ENCODE measurements around the gene CAPN9.
"Not testable (repeated sequence)": the region's sequence is repeated elsewhere in the genome, so short reads cannot be mapped to it uniquely, and the experiment has no call there.

The CAPN9 gene

GRCh38 chr1:230824919-230825721, 77.9 kb downstream of the CAPN9 start:
- DNase-seq (ENCODE audit: low spot score), result no peak

DNA sequence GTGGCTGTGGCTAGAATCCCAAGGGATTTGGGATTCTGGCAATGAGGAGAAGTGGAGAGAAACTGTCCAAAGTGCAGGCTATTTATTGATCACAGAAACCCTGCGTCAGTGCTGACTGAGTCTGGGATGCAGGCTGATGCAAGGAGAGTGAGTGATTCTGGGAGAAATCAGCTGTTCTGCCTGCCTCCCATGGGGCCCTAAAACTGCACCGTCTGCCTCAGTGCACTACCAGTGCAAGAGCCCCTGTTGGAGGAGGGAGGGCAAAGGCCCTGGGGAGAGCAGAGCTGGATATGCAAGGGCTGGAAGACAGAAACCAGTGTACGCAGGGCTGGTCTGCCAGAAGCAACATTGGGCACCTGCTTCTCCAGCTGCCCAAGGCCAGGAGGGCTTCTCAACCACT, 78.6 kb downstream of the CAPN9 start:
- no peak for DNase-seq (ENCODE audit: low spot score)

- no peak for DNase-seq (ENCODE audit: low spot score)
Measured at GRCh38 chr1:230826166-230826875, 79.1 kb downstream of the CAPN9 start.

DNA sequence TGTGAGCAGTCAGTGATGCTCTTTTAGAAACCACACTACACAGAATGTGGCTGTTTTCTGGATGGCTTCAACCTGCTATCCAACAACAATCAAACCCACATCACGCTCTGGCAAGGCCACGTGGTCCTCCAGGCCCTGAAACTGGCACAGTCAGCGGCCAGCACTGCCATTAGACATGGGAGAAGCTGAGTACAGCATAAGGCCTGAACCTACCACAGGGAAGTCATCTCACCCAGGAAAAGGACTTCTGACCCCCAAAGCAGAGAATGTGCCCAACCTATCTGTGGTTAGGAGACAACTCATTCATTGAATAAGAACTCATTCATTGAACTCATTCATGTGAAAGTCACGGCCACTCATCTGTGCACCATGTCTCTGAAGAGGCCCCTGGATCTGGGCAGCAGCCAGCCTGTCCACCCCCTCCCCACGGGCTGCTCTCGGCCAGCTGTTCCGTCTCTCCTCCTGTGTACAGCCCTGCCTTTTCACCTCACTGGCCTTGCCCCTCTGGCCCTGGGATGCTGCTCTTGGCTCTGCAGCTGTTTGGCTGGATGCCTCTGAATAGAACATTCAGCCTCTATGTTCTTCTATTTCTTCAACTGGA, 80.0 kb downstream of the CAPN9 start:
- DNase-seq (ENCODE audit: low spot score), result no peak

- DNase-seq (ENCODE audit: low spot score), result no peak
Measured at GRCh38 chr1:230827801-230828200, 80.6 kb downstream of the CAPN9 start.

DNA sequence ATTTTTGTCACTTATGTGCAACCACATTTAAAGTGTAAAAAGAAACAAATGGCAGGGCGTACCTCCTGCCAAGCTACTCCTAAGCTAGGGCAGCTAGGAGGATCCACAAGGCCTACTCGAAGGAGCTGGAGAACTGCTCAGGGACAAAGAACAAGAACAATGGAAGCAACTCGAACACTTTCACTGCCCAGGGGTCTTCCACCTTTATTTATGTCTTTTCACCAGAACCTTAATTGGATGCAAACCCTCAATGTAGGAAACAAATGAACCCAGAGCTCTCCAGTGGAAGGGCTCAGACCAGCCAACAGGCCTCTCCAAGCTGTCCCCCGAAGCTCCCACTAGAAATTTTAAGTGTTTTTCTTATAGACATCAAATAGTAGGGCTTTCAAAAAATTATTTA, 81.2 kb downstream of the CAPN9 start:
- no peak for DNase-seq (ENCODE audit: low spot score)

DNA sequence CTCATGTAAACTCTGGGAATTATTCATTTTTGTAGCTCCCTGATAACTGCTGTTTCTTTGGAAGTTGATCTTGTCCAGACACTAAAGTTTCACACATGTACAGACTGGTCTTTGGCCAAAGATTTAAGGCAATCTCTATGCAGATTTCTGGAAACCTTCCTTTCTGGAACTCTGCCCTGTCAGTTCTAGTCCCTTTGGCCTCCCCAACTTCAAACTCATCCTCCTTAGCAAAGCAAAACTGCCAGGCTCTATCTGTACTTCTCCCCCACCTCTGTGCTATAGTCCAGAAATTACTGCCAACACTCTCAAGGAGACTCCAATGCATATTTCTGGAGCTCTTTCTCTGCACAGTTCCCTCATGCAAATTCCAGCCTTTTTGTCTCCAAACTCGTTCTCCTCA, 84.6 kb downstream of the CAPN9 start:
- no peak for DNase-seq (ENCODE audit: low spot score)

- DNase-seq (ENCODE audit: low spot score), result no peak
Measured at GRCh38 chr1:230832476-230832875, 85.3 kb downstream of the CAPN9 start.

- no peak for DNase-seq (ENCODE audit: low spot score)
Measured at GRCh38 chr1:230833511-230833910, 86.3 kb downstream of the CAPN9 start.

- no peak for DNase-seq (ENCODE audit: low spot score)
Measured at GRCh38 chr1:230834292-230834691, 87.1 kb downstream of the CAPN9 start.

DNA sequence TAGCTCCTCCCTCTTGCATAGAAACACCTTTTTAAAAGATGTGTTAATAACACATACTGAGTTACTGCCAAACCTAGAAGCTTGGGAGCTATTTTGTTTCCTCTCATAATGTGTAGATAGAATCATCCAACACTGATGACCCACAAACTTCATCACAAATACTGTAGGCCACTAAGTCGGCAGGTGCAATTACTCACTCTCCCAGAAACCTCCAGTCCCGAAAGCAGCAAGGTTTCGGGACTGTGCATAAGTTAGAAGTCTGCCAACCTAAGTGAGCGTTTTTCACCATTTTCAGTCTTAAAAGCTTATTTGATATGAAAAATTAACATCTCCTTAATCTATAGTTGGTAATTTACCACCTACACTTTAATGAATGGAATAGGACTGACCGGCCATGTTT, 89.2 kb downstream of the CAPN9 start:
- no peak for DNase-seq (ENCODE audit: low spot score)

DNA sequence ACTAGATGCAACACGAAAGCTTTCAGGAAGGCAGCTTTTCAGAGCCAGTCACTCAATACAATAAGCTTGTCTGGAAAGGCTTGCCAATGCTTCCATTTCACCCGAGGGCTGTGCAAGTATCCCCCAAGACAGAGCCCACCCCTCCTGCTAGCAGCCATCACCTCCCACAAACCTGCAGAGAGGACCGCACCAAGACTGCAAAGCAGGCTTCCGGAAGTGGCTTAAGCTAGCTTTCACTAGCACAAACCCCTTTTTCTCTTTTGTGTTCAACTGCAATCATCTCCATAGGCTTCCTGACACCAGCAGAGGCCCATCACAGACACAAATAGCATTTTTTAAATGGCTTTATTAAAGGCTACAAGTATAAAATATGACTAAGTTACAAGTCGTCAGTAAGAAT, 89.6 kb downstream of the CAPN9 start:
- no peak for DNase-seq (ENCODE audit: low spot score)

- no peak for DNase-seq (ENCODE audit: low spot score)
Measured at GRCh38 chr1:230839173-230839572, 92.0 kb downstream of the CAPN9 start.

- no peak for DNase-seq (ENCODE audit: low spot score)
Measured at GRCh38 chr1:230842801-230843200, 95.6 kb downstream of the CAPN9 start.

GRCh38 chr1:230843503-230844309, 96.5 kb downstream of the CAPN9 start:
- no peak for DNase-seq (ENCODE audit: low spot score)

DNA sequence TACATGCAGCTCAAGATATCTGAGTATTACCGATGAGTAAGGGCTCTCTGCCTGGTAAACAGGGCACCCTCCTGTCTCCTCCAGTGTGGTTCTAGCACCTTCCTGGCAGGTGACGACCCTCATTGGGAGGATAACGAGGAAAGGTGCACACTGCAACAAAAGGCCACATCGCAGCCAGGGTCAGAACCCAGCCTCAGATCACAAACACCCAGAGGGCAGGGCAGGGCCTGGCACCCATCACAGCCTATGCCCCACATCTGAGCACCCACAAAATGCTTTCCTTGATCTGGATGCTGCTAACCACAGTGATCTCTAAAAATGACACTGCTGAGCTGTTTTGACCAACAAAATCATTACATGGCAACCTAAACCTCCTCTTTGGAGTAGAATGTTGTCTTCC, 97.4 kb downstream of the CAPN9 start:
- DNase-seq (ENCODE audit: low spot score), result no peak

DNA sequence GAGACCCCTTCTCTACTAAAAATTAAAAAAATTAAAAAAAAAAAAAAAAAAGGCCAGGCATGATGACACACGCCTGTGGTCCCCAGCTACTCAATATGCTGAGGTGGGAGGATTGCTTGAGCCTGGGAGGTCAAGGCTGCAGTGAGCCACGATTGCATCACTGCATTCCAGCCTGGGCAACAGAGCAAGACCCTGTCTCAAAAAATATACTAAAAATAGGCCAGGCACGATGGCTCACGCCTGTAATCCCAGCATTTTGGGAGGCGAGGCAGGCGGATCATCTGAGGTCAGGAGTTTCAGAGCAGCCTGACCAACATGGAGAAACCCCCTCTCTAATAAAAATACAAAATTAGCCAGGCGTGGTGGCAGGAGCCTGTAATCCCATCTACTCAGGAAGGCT, 98.0 kb downstream of the CAPN9 start:
- not testable (repeated sequence) for DNase-seq (ENCODE audit: low spot score)

GRCh38 chr1:230848235-230848634, 101.0 kb downstream of the CAPN9 start:
- no peak for DNase-seq (ENCODE audit: low spot score)

- DNase-seq (ENCODE audit: low spot score), result peak; percentile 53
Measured at GRCh38 chr1:230849451-230850224, 102.5 kb downstream of the CAPN9 start.

DNA sequence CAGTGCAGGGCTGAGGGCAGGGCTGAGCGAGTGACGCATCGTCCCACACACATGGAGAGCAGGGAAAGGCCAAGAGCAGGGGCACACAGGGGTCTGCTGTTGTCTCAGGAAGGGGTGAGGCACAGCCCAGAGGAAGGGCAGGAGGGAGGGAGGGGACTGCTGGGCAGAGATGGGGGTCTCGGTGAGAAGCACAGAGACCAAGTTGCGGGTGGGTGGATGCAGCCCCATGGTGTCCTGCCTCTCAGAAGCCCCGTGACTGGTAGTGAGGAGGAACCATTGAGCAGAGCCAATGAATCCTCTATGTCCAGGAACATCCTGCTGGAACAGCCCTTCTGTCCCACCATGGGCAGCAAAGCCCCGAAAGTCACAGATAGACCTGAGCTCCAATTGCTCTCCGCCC, 103.4 kb downstream of the CAPN9 start:
- no peak for DNase-seq (ENCODE audit: low spot score)

DNA sequence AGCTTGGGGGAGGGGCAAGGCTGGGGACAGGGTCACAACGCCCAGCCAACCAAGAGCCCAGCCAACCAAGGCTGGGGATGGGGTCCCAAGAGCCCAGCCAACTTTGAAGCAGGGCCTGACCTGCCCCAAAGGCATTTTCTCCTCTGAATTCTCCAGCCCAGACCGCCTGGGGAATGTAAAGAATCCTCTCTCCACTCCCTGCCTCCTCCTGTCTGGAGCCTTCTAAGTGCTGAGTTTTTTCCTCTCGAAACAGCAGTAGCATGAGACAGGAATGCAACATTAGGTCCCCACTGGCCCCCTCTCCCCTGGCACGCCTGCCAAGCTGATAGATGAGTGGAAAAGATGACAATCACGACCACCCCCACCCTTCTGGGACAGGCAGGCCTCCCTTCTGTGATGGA, 104.1 kb downstream of the CAPN9 start:
- DNase-seq (ENCODE audit: low spot score), result no peak
